Stomach (tissue), 9 donors: ENCODE results near the gene BASP1. TPM values are rescaled to one million over a fixed set of nuclear protein-coding genes. Genes with fewer than 3 reads are reported as not detected.
A peak's percentile ranks its signal among the peaks of the same experiment; 100 is the strongest.

ENCODE experiments used
- DNase-seq, 2 donors: peaks; one replicate each; pipeline versions ENCODE4 v3.0.0 to v3.0.0-alpha.2; 2013 to 2019
- H3K27ac ChIP-seq, 5 donors: fragments of 200-600 bp in 4 of 5; sonication (generic) in 4 of 5; one replicate each; pipeline ENCODE4 v1.5.1; 2013 to 2019; ENCODE audit warnings: mild to moderate bottlenecking in 1 of 5, moderate library complexity in 1 of 5
- H3K27me3 ChIP-seq, 3 donors: fragments of 200-600 bp; sonication (generic); one replicate each; pipeline ENCODE4 v1.5.1; 2017 to 2019; ENCODE audit warnings: mixed run types in 1 of 3
- H3K36me3 ChIP-seq, 4 donors: fragments of 200-600 bp; sonication (generic); 1 replicate in 3 of 4; 2 replicates in 1 of 4; pipeline ENCODE4 v1.5.1; 2016 to 2019
- H3K4me1 ChIP-seq, 4 donors: fragments of 200-600 bp; sonication (generic); one replicate each; pipeline ENCODE4 v1.5.1; 2016 to 2019
- H3K4me3 ChIP-seq, 4 donors: fragments of 200-600 bp; sonication (generic) in 3 of 4; one replicate each; pipeline ENCODE4 v1.5.1; 2016 to 2019; ENCODE audit warnings: mild to moderate bottlenecking in 1 of 4
- H3K9me3 ChIP-seq, 4 donors: fragments of 200-600 bp; sonication (generic); one replicate each; pipeline ENCODE4 v1.5.1; 2016 to 2019
- EP300 ChIP-seq: sonication (generic); formaldehyde crosslinking; IDR thresholded peaks from one replicate; pipeline ENCODE4 v1.6.1; 2017; ENCODE audit warnings: antibody characterized with exemption
- POLR2A ChIP-seq, 4 donors: fragments of 450-650 bp; IDR thresholded peaks; one replicate each; pipeline ENCODE4 v1.6.1; 2016; ENCODE audit warnings: antibody characterized with exemption in 4 of 4, control low read depth in 2 of 4, mild to moderate bottlenecking in 1 of 4, moderate library complexity in 1 of 4
- POLR2AphosphoS5 ChIP-seq, 3 donors: sonication (generic); formaldehyde crosslinking; IDR thresholded peaks; one replicate each; pipeline ENCODE4 v1.6.1; 2016; ENCODE audit warnings: antibody characterized with exemption in 3 of 3
- WGBS, 5 donors: extraction: QIAGEN DNeasy Blood & Tissue Kit in 3 of 5; methylation state at CpG; one replicate each; pipeline versions ENCODE4 v1.1.5 to v1.1.7; 2013 to 2018; 5-methylcytosine and 5-hydroxymethylcytosine counted together
- intact Hi-C: fragments of 100-400 bp; cut with DNase I; formaldehyde crosslinking; loops from one replicate; pipeline ENCODE4 v1.15.1; 2023; ENCODE audit warnings: low total_unique reads
- polyA plus RNA-seq, 3 donors: library from polyadenylated mRNA; stranded (reverse); fragments of 200-250 nt; gene quantifications; one replicate each; pipeline ENCODE4 v1.2.3, GENCODE V29; 2013
- total RNA-seq, 5 donors: library from RNA; depleted of rRNA; stranded (reverse); fragments of >200 nt; gene quantifications; one replicate each; pipeline versions ENCODE4 v1.1.0 to v1.2.3, GENCODE V29; 2014 to 2016
- TF ChIP-seq, protein P1 (sequence below), 7 experiments: fragments of 450-650 bp in 4 of 7; fragments of 200-600 bp in 3 of 7; sonication (generic) in 3 of 7; IDR thresholded peaks; one replicate each; pipeline ENCODE4 v1.5.1; 2016 to 2019; ENCODE audit warnings: antibody characterized with exemption in 7 of 7, control low read depth in 2 of 7, mild to moderate bottlenecking in 1 of 7
- donor health status: healthy with polysubstance abuse.
- donor health status: Bipolar disorder and iron deficiency.
- donor health status: healthy.

BASP1 gene
- total and polyA plus RNA-seq, 8 donors, result 4.0 to 60.8 (median 16.0) TPM

DNA sequence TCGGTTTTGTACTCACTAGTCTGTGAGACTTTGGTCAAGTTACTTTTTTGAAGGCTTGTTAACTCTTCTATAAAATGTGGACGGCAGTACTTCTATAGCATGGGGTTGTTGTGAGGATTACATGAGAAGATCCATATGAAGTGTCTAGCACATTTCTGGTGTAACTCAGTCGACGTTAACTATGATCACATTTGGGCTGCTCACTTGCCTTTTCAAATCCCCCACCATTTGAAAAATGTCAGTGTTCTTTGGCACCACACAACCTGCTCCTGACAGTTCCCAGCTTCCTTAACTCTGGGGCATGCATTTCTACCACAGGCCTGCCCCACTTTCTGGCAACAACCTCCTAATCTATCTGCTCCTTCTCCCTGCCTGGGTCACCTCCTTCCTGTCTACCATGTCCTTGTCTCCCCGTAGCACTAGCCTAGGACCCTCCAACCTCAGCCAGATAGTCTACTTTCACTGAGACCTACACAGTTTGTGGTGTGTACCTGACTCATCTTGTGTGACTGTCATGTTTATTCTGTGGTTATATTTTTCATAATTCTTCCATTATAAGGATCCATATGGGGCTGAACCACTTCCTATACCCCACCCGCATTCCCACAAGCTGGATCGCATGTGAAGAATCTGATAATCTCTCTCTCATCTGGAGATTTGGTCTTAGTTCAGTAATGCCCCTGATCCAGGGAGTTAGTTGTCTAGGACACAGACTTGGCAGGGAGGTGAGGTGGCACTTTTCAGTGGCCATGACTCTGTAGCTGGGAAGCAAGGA is 30.2 kb upstream of the BASP1 start:
- Histone ChIP-seq H3K4me1 (peaks cover 8 to 43% (median 22%) of the 10 kb centered on the region in 4 donors), H3K27ac (no peak overlapping the region)

GRCh38 chr5:17187786-17188170 is 29.7 kb upstream of the BASP1 start:
- Histone ChIP-seq H3K4me1 (peaks cover 8 to 49% (median 22%) of the 10 kb centered on the region in 4 donors), H3K9me3 (no peaks in the 10 kb centered on the region), H3K27ac (no peak overlapping the region), H3K27me3 (no peaks in the 10 kb centered on the region), H3K4me3 (no peak overlapping the region), H3K36me3 (no peaks in the 10 kb centered on the region)
- 90 to 95% (median 93%) methylated on average over 6 of the region's 6 CpGs for WGBS, 5 donors
- intact Hi-C loops, result loop anchor here (5.0 to 10.0 kb wide), 2 partner anchors 253 to 395 kb away; partner anchors contain the start of gene MYO10
- TF ChIP-seq EP300 (no peak), POLR2AphosphoS5 (IDR thresholded peaks at IDR 0.05) (no peak), POLR2A (IDR thresholded peaks at IDR 0.05) (no peak)
- TF ChIP-seq, protein P1, sequence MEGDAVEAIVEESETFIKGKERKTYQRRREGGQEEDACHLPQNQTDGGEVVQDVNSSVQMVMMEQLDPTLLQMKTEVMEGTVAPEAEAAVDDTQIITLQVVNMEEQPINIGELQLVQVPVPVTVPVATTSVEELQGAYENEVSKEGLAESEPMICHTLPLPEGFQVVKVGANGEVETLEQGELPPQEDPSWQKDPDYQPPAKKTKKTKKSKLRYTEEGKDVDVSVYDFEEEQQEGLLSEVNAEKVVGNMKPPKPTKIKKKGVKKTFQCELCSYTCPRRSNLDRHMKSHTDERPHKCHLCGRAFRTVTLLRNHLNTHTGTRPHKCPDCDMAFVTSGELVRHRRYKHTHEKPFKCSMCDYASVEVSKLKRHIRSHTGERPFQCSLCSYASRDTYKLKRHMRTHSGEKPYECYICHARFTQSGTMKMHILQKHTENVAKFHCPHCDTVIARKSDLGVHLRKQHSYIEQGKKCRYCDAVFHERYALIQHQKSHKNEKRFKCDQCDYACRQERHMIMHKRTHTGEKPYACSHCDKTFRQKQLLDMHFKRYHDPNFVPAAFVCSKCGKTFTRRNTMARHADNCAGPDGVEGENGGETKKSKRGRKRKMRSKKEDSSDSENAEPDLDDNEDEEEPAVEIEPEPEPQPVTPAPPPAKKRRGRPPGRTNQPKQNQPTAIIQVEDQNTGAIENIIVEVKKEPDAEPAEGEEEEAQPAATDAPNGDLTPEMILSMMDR (IDR thresholded peaks at IDR 0.05), result no peak
- DNase-seq, result no peak

More for the DNA sequence above, 30.2 kb upstream of the BASP1 start:
- Histone ChIP-seq H3K4me3 (no peak overlapping the region), H3K9me3 (no peaks in the 10 kb centered on the region), H3K36me3 (no peaks in the 10 kb centered on the region), H3K27me3 (no peaks in the 10 kb centered on the region)
- TF ChIP-seq, protein P1 (IDR thresholded peaks at IDR 0.05), result no peak
- TF ChIP-seq POLR2AphosphoS5 (IDR thresholded peaks at IDR 0.05) (no peak), EP300 (no peak), POLR2A (IDR thresholded peaks at IDR 0.05) (no peak)
- WGBS, 5 donors, result 84 to 87% (median 86%) methylated on average over 7 of the region's 7 CpGs
- intact Hi-C loops, result loop anchor here (5.0 to 10.0 kb wide), 2 partner anchors 252 to 395 kb away; partner anchors contain the start of gene MYO10
- no peak for DNase-seq

DNA sequence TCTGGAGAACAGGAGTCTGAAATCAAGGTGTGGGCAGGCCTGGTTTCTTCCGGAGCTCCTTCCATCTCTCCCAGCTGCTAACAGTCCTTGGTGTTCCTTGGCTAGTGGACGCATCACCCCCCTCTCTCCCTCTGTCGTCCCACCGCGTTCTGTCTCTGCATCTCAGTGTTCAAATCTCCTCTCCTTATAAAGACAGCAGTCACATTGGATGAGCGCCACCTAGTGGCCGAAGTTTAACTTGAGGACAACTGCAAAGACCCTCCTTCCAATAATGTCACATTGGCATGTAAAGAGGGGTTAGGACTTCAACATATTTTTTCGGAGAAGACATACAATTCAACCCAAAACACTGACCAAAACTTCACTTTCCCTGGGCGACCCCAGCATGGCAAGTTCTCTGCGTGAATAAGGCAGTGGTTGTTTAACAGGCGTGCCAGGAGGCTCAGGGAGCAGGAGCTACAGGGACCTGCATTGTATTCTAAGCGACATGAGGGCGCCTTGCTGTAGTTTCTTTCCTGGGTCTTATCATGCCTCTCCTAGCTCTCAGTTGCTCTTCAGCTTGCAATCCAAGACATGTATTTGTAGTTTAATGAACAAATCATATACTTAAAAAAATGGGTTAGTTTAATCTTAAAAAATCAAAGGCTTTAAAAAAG is 27.9 kb upstream of the BASP1 start:
- no peaks in the 10 kb centered on the region for H3K9me3 ChIP-seq
- no peak overlapping the region for H3K4me3 ChIP-seq
- DNase-seq, result peak; percentile 87 to 90
- intact Hi-C loops, result loop anchor here (5.0 to 10.0 kb wide), 3 partner anchors 255 to 705 kb away; partner anchors contain the start of gene MYO10
- H3K36me3 ChIP-seq, result no peaks in the 10 kb centered on the region
- peak overlapping the region in 4 of 5 donors; percentile 3 to 56 (median 18) for H3K27ac ChIP-seq
- H3K4me1 ChIP-seq, result peaks cover 8 to 49% (median 22%) of the 10 kb centered on the region in 4 donors
- no peaks in the 10 kb centered on the region for H3K27me3 ChIP-seq
- 15 to 26% (median 20%) methylated on average over 13 of the region's 13 CpGs for WGBS, 5 donors
- TF ChIP-seq, protein P1 (IDR thresholded peaks at IDR 0.05), result peak in 5 of 7 experiments; percentile 57 to 87 (median 79)
- no peak for TF ChIP-seq EP300

GRCh38 chr5:17190242-17190778 is 27.1 kb upstream of the BASP1 start:
- no peak overlapping the region for H3K4me3 ChIP-seq
- H3K9me3 ChIP-seq, result no peaks in the 10 kb centered on the region
- H3K36me3 ChIP-seq, result no peaks in the 10 kb centered on the region
- DNase-seq, result peak in 1 of 2 donors; percentile 83
- TF ChIP-seq POLR2AphosphoS5 (IDR thresholded peaks at IDR 0.05) (peak in 2 of 3 donors; percentile 9 to 12), POLR2A (IDR thresholded peaks at IDR 0.05) (no peak), EP300 (no peak)
- TF ChIP-seq, protein P1 (IDR thresholded peaks at IDR 0.05), result peak in 5 of 7 experiments; percentile 52 to 77 (median 75)
- H3K4me1 ChIP-seq, result peaks cover 8 to 46% (median 21%) of the 10 kb centered on the region in 4 donors
- intact Hi-C loops, result loop anchor here (10.0 kb wide), 1 partner anchor 706 kb away; no protein-coding TSS in a partner anchor
- no peaks in the 10 kb centered on the region for H3K27me3 ChIP-seq
- peak overlapping the region in 3 of 5 donors; percentile 11 to 56 (median 18) for H3K27ac ChIP-seq
- WGBS, 5 donors, result 1 to 3% (median 2%) methylated on average over 4 of the region's 4 CpGs
